Suprapubic skin (tissue), 4 donors: ENCODE results near the gene NTN4.
"Not testable (repeated sequence)": the region's sequence is repeated elsewhere in the genome, so short reads cannot be mapped to it uniquely, and the experiment has no call there.

Experiments used
- EP300 ChIP-seq: sonication (generic); formaldehyde crosslinking; IDR thresholded peaks from one replicate; pipeline ENCODE4 v1.6.1; 2017; ENCODE audit warnings: antibody characterized with exemption
- POLR2A ChIP-seq, 2 donors: fragments of 450-650 bp; IDR thresholded peaks; one replicate each; pipeline ENCODE4 v1.6.1; 2017; ENCODE audit warnings: antibody characterized with exemption in 2 of 2, mild to moderate bottlenecking in 2 of 2, moderate library complexity in 2 of 2
- POLR2AphosphoS5 ChIP-seq, 3 donors: sonication (generic); formaldehyde crosslinking; IDR thresholded peaks; one replicate each; pipeline ENCODE4 v1.6.1; 2017; ENCODE audit warnings: antibody characterized with exemption in 3 of 3
- TF ChIP-seq, protein P1 (sequence below), 2 donors: fragments of 200-600 bp in 1 of 2; fragments of 450-650 bp in 1 of 2; sonication (generic) in 1 of 2; IDR thresholded peaks; one replicate each; pipeline ENCODE4 v1.5.1; 2016 to 2019; ENCODE audit warnings: antibody characterized with exemption in 2 of 2, mild to moderate bottlenecking in 1 of 2, moderate library complexity in 1 of 2

DNA sequence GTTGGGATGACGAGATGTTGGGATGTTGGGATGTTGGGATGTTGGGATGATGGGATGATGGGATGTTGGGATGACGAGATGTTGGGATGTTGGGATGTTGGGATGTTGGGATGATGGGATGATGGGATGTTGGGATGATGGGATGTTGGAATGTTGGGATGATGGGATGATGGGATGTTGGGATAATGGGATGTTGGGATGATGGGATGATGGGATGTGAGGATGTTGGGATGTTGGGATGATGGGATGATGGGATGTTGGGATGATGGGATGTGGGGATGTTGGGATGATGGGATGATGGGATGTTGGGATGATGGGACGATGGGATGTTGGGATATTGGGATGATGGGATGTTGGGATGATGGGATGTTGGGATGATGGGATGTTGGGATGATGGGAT is 135.9 kb downstream of the NTN4 start:
- not testable (repeated sequence) for TF ChIP-seq POLR2A (IDR thresholded peaks at IDR 0.05); POLR2AphosphoS5 (IDR thresholded peaks at IDR 0.05); EP300
- TF ChIP-seq, protein P1, sequence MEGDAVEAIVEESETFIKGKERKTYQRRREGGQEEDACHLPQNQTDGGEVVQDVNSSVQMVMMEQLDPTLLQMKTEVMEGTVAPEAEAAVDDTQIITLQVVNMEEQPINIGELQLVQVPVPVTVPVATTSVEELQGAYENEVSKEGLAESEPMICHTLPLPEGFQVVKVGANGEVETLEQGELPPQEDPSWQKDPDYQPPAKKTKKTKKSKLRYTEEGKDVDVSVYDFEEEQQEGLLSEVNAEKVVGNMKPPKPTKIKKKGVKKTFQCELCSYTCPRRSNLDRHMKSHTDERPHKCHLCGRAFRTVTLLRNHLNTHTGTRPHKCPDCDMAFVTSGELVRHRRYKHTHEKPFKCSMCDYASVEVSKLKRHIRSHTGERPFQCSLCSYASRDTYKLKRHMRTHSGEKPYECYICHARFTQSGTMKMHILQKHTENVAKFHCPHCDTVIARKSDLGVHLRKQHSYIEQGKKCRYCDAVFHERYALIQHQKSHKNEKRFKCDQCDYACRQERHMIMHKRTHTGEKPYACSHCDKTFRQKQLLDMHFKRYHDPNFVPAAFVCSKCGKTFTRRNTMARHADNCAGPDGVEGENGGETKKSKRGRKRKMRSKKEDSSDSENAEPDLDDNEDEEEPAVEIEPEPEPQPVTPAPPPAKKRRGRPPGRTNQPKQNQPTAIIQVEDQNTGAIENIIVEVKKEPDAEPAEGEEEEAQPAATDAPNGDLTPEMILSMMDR (IDR thresholded peaks at IDR 0.05): not testable (repeated sequence)
